GDM1 (cell line): ENCODE results near the gene ANAPC2.

ENCODE experiments used
- DNase-seq: peaks from one replicate; lab custom pipeline; 2025; lab: John Stamatoyannopoulos, UW

ANAPC2 gene

DNA sequence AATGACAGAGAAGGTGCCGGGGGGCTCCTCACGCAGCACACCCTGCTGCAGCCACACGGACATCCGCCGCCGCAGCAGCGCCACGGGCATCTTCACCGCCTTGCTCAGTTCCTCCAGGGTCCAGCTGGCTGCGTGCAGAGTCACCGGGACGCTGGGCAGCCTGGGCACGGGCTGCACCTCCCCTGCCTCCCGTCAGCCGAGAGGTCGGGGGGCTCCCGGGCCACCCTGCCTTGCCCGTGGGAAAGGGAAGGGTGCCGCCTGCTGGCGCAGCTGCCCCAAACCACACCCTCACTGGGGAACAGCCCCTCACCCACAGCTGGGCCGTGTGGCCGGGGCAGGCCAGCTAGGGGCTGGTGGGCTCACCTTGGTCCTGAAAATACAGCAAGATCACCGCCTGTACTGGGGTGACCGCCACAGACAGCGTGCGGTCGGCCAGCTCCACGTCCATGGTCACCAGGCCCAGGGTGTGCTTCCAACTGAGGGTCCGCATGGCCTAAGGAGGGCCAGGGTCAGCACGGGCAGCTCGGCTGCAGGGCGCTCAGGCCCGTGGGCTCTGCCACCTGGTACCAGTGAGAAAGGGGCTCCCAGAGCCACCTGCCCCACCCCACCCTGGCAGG is 12.9 kb downstream of the ANAPC2 start:
- no peak for DNase-seq

DNA sequence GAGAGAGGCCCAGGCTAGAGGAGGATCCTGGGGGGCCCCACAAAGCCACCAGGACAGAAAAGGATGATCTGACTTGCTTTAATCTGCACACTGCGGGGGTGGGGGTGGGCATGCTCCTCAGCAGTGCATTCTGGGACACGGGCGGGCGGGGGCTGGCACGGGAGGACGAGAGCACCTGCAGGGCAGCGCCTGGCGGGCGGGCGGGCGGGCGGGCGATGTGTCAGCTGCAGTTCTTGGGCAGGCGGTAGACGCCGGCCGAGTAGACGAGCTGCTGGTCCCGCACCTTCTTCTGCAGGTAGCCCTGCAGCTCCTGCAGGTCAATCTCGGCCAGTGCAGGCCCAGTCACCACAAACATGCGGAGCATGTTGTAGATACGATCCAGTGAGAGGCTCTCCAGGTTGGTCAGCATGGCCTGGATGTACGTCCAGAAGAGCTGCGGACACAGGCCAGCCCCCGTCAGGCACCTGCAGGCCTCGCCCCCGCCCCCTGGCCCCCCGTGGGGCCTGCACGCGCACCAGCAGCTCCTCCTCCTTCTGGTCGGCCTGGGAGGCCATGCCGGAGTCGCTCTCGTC is 13.6 kb downstream of the ANAPC2 start:
- DNase-seq, result no peak

DNA sequence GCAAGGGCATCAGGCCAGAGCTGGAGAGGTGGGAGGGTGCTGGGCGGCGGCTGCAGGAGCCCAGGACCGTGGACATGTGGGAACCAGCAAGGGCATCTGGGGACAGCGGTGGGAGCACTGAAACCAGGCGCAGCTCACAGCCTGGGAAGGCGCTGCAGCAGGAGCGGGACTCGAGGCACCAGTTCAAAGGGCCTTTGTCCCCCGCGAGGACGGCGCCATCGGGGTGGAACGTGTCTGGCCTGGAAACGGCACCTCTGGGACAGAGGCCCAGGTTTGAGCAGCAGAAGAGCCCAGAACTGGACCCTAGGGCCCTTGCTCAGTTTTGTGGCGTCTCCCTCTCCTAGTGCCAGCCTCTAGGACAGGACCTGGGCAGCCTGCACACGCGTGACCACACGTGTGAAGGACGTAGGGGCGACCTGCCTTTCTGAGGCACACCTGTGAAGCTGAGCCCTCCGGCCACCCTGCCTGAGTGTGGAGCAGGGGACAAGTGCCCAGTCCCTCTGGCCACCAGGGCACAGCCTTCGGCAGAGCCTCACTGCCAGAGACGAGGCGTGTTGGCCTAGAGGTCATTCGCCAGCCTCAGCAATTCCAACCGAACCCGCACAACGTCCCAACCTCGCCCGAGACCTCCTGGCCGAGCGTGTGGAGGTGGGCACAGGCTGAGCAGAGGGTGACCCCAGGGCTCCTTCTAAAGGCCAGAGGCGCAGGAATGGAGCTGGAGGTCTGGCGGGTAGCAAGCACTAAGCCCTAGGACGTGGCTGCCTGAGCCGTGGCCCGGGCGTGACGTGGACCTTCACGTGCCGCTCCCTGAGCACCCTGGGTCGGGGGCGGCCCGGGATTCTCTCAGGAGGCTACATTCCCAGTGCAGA is 14.3 kb downstream of the ANAPC2 start:
- no peak for DNase-seq

DNA sequence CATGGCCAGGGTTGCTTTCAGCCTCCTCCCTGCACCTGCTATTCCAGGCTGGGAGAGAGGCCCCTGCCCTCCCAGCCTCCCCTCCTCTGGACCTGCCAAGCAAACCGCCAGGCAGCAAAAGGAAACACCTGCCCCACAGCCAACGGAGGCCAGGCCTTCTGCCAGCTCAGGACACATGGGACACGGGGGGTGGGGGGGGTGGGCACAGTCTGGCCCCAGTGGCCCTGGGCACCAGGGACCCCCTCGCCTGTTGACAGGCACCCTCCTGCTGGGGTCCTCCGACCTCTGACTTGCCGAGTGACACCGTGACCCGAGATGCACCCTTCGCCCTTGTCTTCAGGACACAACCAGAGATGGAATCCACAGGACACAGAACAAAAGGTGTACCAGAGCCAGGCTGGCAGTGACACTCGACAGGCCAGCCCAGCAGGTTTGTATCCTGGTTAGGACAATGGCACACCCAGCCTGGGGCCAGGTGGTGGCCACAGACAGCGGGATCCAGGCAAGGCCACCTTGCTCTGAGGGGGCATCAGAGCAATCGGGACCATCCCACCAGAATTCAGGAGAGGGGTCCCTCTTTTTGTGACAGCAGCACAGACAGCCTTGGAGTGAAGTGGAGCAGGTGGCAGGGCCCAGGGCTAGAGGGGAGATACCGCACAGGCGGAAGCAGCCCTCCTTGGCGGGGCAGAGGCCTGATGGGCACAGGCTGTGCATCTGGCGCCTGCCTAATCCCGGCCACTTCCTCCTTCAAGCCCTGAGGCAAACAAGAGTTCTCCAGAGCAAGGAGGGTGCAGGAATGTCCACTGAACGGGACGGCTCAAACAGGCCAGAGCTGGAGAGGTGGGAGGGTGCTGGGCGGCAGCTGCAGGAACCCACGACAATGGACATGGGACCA is 15.2 kb downstream of the ANAPC2 start:
- DNase-seq, result no peak

DNA sequence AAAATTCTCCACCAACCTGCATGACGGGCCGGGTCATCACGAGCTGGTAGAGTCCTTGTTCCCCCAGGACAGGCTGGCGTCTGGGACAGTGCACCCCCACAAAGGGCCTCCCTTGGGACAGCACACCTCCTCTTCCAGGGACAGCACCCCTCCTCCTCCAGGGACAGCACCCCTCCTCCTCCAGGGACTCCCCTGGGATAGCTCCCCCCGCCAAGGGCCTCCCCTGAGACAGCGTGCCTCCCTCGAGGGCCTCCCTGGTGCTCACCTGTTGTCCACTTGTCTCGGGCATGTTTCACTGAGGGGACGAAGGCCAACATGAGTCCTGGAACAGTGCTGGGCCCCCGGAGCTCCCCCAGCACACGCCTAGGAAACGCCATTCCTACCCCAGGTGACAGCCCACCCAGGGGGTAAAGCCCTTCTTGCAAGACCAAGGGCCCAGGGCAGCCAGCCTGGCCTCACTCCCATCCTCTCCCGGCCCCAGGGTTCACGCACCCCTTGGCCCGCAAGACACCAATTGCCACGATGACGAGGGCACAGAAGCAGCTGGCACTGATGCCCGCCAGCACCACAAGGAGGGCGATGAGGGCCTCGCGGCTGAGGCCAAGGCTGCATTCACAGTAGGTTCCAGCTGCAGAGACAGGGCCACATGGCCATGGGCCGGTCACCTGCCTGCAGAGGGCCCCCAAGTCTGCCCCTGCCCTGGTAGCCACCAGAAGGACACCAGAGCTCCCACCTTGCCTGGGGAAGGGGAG is 17.0 kb downstream of the ANAPC2 start:
- no peak for DNase-seq

DNA sequence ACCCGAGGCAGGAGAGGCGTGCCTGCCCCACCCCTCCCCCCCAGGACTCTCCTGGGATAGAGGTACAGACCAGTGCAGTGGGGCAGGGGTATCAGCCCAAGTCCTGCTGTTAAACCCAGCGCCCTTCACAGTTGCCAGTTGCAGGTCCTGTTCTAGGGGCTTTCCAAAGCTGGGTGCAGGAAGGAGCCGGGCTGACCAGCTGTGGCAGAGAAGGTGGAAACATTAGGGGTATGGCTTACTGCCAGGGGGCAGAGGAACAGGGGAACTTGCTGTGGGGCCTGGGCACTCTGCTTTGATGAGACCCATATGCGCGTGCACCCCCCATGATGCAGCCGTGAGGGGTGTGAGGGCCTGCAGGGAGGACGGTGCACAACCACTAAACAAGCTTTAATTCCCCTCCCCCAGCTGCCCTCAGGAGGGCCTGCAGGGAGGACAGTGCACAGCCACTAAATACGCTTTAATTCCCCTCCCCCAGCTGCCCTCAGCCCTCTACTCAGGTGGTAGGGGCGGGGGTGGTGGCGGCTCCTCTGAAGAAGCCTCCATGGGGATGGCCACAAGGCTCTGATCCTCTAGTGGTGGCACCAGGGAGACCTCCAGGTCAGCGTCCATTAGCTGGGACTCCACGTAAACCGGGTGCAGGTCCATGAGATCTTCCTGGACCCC is 17.7 kb downstream of the ANAPC2 start:
- no peak for DNase-seq

DNA sequence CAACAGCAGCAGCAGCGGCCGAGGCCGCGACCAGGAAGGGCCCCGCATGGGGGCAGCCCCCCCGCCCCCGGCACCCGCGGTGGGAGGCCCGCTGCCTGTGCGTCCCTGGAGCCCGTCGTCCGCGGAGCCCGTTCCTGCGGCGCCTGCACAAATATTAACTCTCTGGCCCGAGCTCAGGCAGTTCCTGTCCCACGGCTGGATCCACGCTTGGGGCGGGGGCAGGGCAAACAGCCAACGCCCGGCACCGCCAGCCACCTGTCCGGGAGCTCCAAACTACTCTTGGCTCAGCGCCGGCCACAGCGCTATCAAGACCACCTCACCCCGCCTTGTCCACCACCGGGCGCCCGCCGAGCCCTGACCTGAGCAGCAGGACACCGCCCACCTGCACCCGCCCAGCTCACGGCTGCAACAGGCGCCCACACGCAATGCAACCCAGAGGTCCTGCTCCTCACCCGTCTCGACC is 18.4 kb downstream of the ANAPC2 start, which contains the start of gene LRRC26:
Gene LRRC26 (minus strand): TSS at position 156 of the 463 bp plus-strand sequence. CDS start 108 bp downstream, at position 48.
- DNase-seq, result no peak

DNA sequence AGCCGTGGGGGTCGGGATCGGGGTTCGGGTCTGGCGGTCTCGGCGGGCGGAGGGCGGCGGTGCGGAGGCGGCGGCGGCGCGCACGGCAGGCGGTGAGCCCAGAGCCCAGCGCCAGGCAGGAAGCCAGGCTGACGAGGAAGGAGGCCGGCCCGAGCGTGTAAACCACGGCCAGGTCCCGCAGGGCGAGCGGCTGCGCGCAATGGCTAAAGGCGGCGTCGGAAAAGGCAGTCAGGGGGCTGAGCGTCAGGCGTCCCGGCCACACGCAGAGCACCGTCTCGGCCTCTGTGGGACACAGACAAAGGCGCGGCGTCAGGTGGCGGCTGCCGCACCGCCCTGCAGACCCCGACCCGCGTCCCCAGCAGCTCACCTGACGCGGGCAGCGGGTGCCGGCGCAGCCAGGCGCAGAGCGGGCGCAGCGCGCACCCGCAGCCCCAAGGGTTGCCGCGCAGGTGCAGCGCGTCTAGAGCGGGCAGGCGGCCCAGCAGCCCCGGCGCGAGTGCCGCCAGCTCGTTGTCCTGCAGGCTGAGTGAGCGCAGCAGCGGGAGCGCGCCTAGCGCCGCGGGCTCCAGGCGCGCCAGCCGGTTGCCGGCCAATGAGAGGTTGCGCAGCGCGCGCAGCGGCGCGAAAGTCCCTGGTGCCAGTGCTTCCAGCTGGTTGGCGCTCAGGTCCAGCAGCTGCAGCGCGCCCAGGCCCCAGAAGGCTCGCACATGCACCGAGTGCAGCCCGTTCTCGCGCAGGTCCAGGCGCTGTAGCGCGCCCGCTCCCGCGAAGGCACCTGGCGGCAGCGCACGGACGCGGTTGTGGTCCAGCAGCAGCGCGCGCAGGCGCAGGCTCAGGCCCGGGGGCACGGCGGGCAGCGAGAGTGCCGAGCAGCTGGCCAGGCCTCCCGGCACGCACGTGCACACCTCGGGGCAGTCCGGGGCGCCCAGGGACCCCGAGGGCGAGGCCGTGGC is 19.2 kb downstream of the ANAPC2 start:
- DNase-seq, result no peak

DNA sequence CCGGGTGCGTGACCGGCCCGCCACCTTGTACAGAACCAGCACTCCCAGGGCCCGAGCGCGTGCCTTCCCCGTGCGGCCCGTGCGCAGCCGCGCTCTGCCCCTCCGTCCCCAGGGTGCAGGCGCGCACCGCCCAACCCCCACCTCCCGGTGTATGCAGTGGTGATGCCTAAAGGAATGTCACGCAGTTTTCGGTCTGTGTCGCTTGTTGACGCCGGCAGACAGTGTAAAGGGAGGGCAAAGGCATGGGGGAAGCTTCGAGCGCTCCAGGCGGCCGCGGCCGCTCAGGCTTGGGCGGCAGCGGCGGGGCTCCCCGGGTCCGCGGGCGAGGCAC is 19.8 kb downstream of the ANAPC2 start:
- no peak for DNase-seq

DNA sequence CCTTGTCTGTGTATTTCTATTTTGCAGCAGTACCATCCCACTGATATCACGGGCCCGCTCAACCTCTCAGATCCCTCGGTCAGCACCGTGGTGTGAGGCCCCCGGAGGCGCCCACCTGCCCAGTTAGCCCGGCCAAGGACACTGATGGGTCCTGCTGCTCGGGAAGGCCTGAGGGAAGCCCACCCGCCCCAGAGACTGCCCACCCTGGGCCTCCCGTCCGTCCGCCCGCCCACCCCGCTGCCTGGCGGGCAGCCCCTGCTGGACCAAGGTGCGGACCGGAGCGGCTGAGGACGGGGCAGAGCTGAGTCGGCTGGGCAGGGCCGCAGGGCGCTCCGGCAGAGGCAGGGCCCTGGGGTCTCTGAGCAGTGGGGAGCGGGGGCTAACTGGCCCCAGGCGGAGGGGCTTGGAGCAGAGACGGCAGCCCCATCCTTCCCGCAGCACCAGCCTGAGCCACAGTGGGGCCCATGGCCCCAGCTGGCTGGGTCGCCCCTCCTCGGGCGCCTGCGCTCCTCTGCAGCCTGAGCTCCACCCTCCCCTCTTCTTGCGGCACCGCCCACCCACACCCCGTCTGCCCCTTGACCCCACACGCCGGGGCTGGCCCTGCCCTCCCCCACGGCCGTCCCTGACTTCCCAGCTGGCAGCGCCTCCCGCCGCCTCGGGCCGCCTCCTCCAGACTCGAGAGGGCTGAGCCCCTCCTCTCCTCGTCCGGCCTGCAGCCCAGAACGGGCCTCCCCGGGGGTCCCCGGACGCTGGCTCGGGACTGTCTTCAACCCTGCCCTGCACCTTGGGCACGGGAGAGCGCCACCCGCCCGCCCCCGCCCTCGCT is 20.4 kb downstream of the ANAPC2 start:
- DNase-seq, result no peak

DNA sequence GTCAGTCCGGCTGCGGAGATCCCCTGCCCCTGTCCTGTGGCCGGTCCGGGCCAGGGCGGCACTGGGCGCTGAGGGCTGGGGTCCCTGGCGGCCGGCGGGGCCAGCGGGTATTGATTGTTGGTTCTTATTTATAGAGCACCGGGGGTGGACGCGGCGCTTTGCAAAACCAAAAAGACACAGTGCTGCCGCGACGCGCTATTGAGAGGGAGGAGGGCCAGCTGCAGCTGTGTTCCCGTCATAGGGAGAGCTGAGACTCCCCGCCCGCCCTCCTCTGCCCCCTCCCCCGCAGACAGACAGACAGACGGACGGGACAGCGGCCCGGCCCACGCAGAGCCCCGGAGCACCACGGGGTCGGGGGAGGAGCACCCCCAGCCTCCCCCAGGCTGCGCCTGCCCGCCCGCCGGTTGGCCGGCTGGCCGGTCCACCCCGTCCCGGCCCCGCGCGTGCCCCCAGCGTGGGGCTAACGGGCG is 21.0 kb downstream of the ANAPC2 start:
- no peak for DNase-seq

DNA sequence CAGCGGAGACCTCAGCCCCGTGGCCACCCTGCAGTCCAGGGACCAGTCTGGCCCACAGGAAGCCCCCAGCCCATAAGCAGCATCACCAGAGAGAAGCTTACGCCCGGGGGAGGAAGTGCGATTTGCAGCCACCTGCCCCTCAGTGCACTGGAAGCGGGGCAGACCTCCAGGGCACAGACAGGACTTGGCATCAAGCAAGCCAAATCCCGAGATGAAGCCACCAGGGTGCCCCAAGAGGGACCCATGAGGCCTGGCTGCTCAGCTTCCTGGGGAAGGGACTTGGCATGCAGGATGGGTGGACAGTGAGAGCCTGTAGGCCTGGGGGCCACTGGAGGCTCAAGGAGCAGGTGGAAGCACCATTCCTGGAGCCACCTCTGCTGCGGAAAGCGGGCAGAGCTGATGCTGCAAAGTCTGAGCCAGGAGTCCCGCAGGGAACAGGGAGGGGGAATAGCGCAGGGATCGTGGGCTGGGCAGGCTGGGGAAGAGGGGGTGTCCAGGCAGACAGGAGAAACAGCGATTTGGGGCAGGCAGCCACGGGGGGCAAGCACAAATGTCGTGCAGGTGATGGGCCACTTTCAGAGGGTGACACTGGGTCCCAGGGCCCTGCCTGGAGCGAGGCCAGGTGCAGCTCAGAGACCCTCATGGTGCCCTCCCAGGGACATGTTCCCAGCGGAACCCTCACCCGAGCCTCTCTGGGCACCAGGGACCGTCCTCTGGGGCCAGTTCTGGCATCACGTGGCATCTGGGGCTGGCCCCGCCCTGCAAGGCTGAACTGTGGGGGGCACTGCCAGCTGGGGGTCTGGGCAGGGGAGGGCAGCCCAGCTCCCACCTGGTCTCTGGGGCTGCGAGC is 21.8 kb downstream of the ANAPC2 start:
- no peak for DNase-seq

DNA sequence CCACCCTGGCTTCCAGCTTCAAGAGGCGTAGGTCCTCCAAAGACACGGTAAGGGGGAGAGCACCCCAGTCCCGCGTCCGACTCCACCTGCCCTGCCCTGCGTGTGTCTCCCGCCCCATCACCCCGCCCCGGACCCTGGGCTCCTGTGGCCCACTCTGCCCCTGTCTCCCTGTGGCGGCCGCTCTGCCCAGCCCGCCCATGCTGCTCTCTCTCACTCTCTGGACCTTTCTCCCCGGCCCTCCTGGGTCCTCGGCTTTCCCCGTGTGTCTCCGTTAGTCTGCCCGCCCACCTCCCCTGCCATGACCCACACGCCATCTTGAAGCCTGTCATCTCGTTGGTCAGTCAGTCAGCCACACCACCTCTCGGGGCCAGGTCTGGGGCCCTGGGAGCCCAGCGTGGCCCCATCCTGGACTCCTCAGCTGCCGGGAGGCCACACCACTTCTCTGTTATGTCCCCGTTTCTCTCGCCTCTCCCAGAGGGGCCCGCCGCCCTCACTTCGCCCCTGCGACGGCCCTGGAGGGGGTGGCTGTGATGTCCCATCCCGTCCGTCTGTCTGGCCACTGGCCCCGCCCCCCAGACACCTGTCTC is 23.0 kb downstream of the ANAPC2 start:
- no peak for DNase-seq

DNA sequence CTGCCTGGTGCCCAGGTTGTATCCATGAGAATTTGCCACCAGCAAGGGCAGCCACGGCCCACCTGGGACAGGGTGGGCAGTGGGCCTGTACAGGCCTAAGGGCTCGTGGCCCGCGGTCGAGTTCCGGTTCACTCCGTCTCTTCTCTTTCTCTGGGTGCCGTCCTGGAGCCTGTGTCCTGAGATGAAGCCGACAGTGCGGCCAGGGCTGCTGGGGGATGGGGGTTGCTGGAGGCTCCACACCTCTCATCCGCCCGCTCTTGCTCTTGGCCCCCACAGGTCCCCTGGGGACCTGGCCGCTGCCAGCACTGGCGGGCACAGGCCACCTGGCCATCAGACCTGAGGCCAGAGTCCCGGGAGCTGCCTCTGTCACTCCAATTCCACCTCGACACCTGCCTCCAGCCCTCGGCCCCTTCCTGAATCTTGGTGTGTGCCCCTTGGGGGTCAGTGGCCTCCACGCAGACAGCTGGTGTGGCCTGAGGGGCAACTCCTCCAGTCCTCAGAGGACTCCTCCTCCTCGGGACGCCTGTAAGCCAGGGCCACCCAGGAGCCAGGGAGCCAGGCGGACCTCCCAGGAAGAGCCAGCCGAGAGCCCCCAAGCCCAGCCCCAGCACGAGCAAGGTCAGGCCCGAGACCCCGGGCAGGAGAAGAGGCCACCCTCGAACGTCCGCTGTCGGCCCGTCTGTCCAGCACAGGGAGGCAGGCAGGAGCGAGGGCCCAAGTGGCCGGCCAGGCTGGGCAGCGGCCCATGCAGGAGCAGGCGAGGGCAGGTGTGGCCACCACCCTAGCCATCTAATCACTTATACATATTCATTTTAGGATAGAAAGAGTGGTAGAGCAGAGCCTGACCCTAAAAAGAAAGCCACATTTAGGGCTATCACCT is 23.8 kb downstream of the ANAPC2 start:
- no peak for DNase-seq

DNA sequence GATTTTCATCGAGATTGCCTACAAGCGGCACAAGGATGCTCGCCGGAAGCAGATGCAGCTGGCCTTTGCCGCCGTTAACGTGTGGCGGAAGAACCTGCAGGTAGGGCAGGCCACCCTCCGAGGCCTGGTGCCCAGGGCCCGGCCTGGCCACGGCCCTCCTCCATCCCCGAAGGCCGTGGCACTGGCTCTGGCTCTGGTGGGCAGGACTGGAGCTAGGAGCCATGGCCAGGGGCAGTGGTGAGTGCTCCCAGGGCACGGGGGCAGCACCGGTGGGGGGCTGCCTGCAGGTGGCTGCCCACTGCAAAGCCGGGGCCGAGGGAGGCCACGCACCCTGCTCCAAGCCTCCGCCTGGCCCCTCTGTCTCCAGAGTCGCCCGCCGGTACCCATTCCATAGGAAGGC is 24.6 kb downstream of the ANAPC2 start:
- DNase-seq, result no peak

DNA sequence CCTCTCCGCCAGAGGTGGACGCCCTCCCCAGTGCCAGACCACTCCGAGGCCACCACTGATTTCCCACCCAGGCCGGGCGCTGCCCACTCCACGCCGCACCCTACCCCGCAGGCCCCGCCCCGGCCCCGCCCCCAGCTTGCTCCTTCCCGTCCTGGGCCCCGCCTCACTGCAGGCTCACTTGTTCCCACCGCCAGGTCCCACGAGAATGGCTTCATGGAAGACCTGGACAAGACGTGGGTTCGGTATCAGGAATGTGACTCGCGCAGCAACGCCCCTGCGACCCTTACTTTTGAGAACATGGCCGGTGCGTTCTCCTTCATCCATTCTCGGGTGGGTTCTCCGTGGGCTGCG is 25.0 kb downstream of the ANAPC2 start:
- no peak for DNase-seq
